Kidney epithelial cell (primary cell): ENCODE data around the gene STRBP. TPM values are rescaled to one million over a fixed set of nuclear protein-coding genes. Genes with fewer than 3 reads are reported as not detected.

Experiments
- DNase-seq: peaks from one replicate; pipeline ENCODE4 v3.0.0-alpha.2; 2010; ENCODE audit warnings: low read depth
- H3K27me3 ChIP-seq: 2 replicates; pipeline ENCODE4 v1.6.0; 2011; ENCODE audit warnings: low read length; ENCODE audit not compliant: control insufficient read depth, insufficient read depth
- H3K36me3 ChIP-seq: 2 replicates; pipeline ENCODE4 v1.5.1; 2011; ENCODE audit warnings: low read length; ENCODE audit not compliant: control insufficient read depth, insufficient read depth
- H3K4me3 ChIP-seq: 2 replicates; pipeline ENCODE4 v1.5.1; 2011; ENCODE audit warnings: low read depth, mild to moderate bottlenecking, control low read depth, low read length
- total RNA-seq: library from RNA; depleted of rRNA; stranded (reverse); fragments of >200 nt; gene quantifications from 2 replicates; pipeline ENCODE4 v1.2.3, GENCODE V29; 2015
- TF ChIP-seq, protein P1 (sequence below): IDR thresholded peaks from 2 replicates; pipeline ENCODE4 v1.5.1; 2011; ENCODE audit warnings: mild to moderate bottlenecking, moderate library complexity, low read length, control low read depth, inconsistent platforms; ENCODE audit not compliant: insufficient read depth, poor library complexity, severe bottlenecking

STRBP gene
- total RNA-seq, 1 donor from 2014 or later, result 27.5 TPM

- no peaks in the 10 kb centered on the region for H3K36me3 ChIP-seq
- no peak for DNase-seq
- H3K4me3 ChIP-seq, result no peak overlapping the region
- no peaks in the 10 kb centered on the region for H3K27me3 ChIP-seq
- TF ChIP-seq, protein P1, sequence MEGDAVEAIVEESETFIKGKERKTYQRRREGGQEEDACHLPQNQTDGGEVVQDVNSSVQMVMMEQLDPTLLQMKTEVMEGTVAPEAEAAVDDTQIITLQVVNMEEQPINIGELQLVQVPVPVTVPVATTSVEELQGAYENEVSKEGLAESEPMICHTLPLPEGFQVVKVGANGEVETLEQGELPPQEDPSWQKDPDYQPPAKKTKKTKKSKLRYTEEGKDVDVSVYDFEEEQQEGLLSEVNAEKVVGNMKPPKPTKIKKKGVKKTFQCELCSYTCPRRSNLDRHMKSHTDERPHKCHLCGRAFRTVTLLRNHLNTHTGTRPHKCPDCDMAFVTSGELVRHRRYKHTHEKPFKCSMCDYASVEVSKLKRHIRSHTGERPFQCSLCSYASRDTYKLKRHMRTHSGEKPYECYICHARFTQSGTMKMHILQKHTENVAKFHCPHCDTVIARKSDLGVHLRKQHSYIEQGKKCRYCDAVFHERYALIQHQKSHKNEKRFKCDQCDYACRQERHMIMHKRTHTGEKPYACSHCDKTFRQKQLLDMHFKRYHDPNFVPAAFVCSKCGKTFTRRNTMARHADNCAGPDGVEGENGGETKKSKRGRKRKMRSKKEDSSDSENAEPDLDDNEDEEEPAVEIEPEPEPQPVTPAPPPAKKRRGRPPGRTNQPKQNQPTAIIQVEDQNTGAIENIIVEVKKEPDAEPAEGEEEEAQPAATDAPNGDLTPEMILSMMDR, result no peak
Observed at GRCh38 chr9:123300554-123300953, 32.2 kb upstream of the STRBP start.

DNA sequence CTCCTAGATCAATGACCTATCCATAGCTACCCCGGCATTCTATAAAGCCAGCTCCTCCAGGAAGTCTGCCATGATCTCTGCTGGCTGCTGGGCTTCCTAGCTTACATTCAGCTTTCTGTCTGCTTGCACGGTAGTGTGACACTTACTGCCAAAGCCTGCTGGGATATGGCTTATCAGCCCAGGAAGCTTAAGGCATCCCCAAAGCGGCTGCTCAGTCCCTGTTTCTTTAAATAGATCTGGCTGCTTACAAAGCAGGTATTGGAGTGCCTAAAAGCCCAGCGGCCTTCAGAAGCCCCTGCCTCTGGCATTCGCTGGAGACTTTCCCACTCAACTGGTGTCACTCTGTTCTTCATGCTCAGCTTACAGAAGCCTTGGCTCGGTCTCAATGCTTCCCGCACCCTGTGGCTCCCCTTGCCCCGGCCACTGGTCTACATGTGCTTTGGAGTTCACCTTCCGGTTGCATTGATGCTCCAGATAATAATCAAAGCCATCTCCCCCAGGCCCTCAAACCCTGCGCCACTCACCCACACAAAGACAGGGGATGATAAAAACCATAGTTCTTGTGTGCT lies 31.3 kb upstream of the STRBP start:
- H3K4me3 ChIP-seq, result no peak overlapping the region
- DNase-seq, result no peak
- no peaks in the 10 kb centered on the region for H3K36me3 ChIP-seq
- TF ChIP-seq, protein P1, result no peak
- H3K27me3 ChIP-seq, result no peaks in the 10 kb centered on the region

DNA sequence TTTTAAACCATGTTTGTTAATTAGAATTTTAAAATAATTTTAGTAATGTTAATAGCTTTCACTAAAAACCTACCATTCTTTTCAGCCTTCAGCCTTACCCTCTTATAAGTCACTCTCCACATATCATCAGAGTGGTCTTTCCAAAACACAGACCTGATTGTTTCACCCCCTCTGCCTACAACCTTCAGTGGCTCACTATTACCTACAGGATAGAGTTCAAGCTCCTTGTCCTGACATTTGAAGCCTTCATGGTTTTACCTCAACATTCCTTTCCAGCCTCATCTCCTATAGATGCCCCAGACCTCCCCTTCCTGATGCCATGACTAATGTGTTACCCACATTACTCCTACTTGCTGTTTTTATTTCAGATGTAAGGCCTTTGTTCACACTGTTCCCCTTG lies 27.8 kb upstream of the STRBP start:
- no peak overlapping the region for H3K4me3 ChIP-seq
- TF ChIP-seq, protein P1, result no peak
- no peaks in the 10 kb centered on the region for H3K27me3 ChIP-seq
- H3K36me3 ChIP-seq, result no peaks in the 10 kb centered on the region
- DNase-seq, result no peak

DNA sequence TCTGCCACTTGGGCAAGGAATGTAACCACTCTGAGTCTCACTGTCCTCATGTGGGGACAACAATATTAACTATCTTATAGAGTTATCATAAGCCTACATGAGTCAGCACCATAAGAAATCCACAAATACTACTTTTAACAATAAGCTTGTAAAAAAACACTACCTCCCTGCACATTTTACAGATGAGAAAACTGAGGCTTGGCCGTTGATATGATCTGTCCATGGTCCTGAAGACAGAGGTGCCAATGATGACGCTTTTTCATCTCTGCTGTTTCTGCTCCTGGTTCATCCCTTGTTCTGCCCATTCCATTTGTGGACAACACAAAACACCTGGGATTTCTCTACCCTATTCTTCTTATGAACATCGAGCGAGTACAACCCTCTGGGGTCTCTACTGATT lies 23.4 kb upstream of the STRBP start:
- no peak overlapping the region for H3K4me3 ChIP-seq

GRCh38 chr9:123290764-123291163 lies 22.4 kb upstream of the STRBP start:
- TF ChIP-seq, protein P1, result no peak
- DNase-seq, result no peak
- Histone ChIP-seq H3K36me3 (no peaks in the 10 kb centered on the region), H3K4me3 (no peak overlapping the region), H3K27me3 (no peaks in the 10 kb centered on the region)

More for the DNA sequence above, 23.4 kb upstream of the STRBP start:
- TF ChIP-seq, protein P1, result no peak
- Histone ChIP-seq H3K27me3 (no peaks in the 10 kb centered on the region), H3K36me3 (no peaks in the 10 kb centered on the region)
- DNase-seq, result no peak

DNA sequence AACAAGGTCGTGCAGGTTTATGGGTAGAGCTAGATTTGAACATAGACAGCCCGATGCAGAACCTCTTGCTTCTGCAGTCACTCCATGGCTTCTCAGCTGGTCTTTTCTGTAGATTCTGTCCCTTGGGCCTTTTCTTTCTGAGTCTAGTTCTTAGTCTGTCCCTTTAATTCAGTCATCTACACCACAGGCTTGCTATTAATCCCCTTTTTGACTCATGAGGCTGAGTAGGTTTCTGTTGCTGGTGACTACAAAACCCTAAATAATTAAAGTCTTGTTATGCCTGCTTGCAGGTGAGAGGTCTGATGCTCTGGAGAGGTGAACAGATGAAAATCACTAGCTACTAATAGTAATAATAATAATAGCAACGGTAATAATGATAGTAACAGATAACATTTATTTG lies 19.3 kb upstream of the STRBP start:
- H3K4me3 ChIP-seq, result no peak overlapping the region
- TF ChIP-seq, protein P1, result no peak
- H3K27me3 ChIP-seq, result no peaks in the 10 kb centered on the region
- H3K36me3 ChIP-seq, result no peaks in the 10 kb centered on the region
- no peak for DNase-seq
